Vagina (tissue), 2 donors: ENCODE results near the gene NAP1L1. TPM values are rescaled to one million over a fixed set of nuclear protein-coding genes. Genes with fewer than 3 reads are reported as not detected.

Source experiments
- DNase-seq, 2 donors: peaks; one replicate each; pipeline ENCODE4 v3.0.0-alpha.2; 2017; ENCODE audit errors: extremely low spot score in 2 of 2
- H3K27ac ChIP-seq: fragments of 200-600 bp; sonication (generic); one replicate; pipeline ENCODE4 v1.5.1; 2019
- H3K27me3 ChIP-seq: fragments of 200-600 bp; sonication (generic); one replicate; pipeline ENCODE4 v1.5.1; 2019
- H3K36me3 ChIP-seq, 2 donors: fragments of 200-600 bp; sonication (generic); one replicate each; pipeline ENCODE4 v1.5.1; 2017 to 2019
- H3K4me1 ChIP-seq: fragments of 200-600 bp; sonication (generic); one replicate; pipeline ENCODE4 v1.5.1; 2019
- H3K4me3 ChIP-seq, 2 donors: fragments of 200-600 bp; sonication (generic); 1 replicate in 1 of 2; 2 replicates in 1 of 2; pipeline ENCODE4 v1.5.1; 2016 to 2019
- H3K9me3 ChIP-seq: fragments of 200-600 bp; sonication (generic); one replicate; pipeline ENCODE4 v1.5.1; 2019
- CTCF ChIP-seq, 3 experiments: fragments of 450-650 bp in 2 of 3; fragments of 200-600 bp in 1 of 3; sonication (generic) in 1 of 3; IDR thresholded peaks; one replicate each; pipeline ENCODE4 v1.5.1; 2017 to 2019; ENCODE audit warnings: antibody characterized with exemption in 3 of 3, mild to moderate bottlenecking in 2 of 3, moderate library complexity in 2 of 3
- POLR2A ChIP-seq, 2 donors: fragments of 450-650 bp; IDR thresholded peaks; one replicate each; pipeline ENCODE4 v1.6.1; 2017; ENCODE audit warnings: antibody characterized with exemption in 2 of 2, mild to moderate bottlenecking in 2 of 2, moderate library complexity in 2 of 2
- POLR2AphosphoS5 ChIP-seq, 2 donors: sonication (generic); formaldehyde crosslinking; IDR thresholded peaks; one replicate each; pipeline ENCODE4 v1.9.0; 2017; ENCODE audit warnings: antibody characterized with exemption in 2 of 2, mild to moderate bottlenecking in 2 of 2, low read depth in 1 of 2; ENCODE audit not compliant: insufficient read depth in 1 of 2
- intact Hi-C: fragments of 100-400 bp; cut with DNase I; formaldehyde crosslinking; loops from one replicate; pipeline ENCODE4 v1.15.1; 2023
- total RNA-seq: library from RNA; depleted of rRNA; stranded (reverse); fragments of >200 nt; gene quantifications from one replicate; pipeline ENCODE4 v1.2.3, GENCODE V29; 2016

Gene NAP1L1
- total RNA-seq, 1 donor from 2014 or later: 318 TPM

GRCh38 chr12:76013603-76014002 lies 70.9 kb downstream of the NAP1L1 start:
- Histone ChIP-seq H3K27ac (no peak overlapping the region), H3K4me1 (no peaks in the 10 kb centered on the region), H3K36me3 (no peaks in the 10 kb centered on the region), H3K4me3 (no peak overlapping the region), H3K9me3 (no peaks in the 10 kb centered on the region), H3K27me3 (no peaks in the 10 kb centered on the region)
- no peak for DNase-seq
- intact Hi-C loops: no loop called here
- TF ChIP-seq POLR2A (IDR thresholded peaks at IDR 0.05) (no peak), CTCF (IDR thresholded peaks at IDR 0.05) (no peak), POLR2AphosphoS5 (IDR thresholded peaks at IDR 0.05; ENCODE audit: insufficient read depth in 1 of 2, low read depth in 1 of 2) (no peak)

DNA sequence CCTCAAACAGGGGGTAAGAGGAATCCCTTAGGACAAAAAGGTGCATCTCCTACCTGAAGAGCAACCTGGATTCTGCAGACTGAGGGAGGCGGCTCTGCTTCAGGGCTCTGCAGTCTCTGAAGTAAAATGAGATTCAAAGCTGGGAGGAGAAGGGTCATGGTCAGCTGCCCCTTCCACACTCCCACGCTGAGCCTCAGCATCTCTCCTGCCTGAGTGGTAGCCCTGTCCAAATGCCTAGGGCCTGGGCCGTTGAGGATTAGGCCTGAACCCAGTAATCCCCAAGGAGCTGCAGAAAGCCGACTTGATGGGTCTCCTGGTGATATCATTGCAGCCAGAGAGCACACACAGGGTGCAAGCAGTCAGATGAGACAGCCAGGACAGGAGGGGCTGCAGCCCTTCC lies 71.8 kb downstream of the NAP1L1 start:
- H3K27ac ChIP-seq: no peak overlapping the region
- no peaks in the 10 kb centered on the region for H3K9me3 ChIP-seq
- intact Hi-C loops: no loop called here
- no peaks in the 10 kb centered on the region for H3K27me3 ChIP-seq
- no peak for DNase-seq
- no peaks in the 10 kb centered on the region for H3K4me1 ChIP-seq
- no peak for TF ChIP-seq CTCF (IDR thresholded peaks at IDR 0.05)
- no peak for TF ChIP-seq POLR2AphosphoS5 (IDR thresholded peaks at IDR 0.05; ENCODE audit: insufficient read depth in 1 of 2, low read depth in 1 of 2)
- no peak for TF ChIP-seq POLR2A (IDR thresholded peaks at IDR 0.05)
- no peaks in the 10 kb centered on the region for H3K36me3 ChIP-seq
- H3K4me3 ChIP-seq: no peak overlapping the region

DNA sequence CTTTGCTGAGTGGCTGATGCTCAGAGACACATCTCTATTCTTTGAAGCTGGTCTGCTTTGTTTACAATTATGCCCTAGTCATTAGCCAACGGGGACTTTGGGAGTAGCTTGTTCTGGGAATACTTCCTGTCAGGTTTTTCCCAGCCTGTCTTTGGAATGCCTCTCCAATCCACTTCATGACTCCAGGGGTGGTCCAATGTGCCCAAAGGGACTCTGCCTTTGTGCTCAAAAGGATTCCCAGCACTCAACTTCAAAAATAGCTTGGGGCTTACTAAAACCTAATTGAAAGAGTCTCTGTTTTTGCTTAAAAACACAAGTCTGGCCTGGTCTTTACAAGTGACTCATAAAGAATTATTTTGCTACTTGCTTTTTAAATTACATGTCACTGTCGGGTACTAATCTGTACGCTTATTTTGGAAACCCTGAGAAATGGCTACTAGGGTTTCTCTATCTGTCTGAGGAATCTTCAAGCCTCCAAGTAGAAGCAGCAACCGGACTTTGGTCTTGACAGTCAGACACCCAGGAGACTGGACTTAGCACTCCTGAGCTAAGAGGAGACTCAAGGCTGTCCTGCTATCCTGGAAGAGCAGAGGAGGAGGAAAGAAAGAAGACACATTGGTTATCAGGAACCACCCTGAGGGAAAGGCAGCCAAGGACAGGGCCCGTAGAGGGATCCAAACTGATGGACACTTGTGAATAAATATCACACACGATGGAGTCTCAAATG lies 73.6 kb downstream of the NAP1L1 start:
- Histone ChIP-seq H3K4me1 (no peaks in the 10 kb centered on the region), H3K9me3 (no peaks in the 10 kb centered on the region), H3K36me3 (no peaks in the 10 kb centered on the region), H3K27ac (no peak overlapping the region), H3K4me3 (no peak overlapping the region), H3K27me3 (no peaks in the 10 kb centered on the region)
- TF ChIP-seq POLR2AphosphoS5 (IDR thresholded peaks at IDR 0.05; ENCODE audit: insufficient read depth in 1 of 2, low read depth in 1 of 2) (no peak), POLR2A (IDR thresholded peaks at IDR 0.05) (no peak)
- intact Hi-C loops: no loop called here
- no peak for DNase-seq

GRCh38 chr12:76008428-76008827 lies 76.1 kb downstream of the NAP1L1 start:
- Histone ChIP-seq H3K9me3 (no peaks in the 10 kb centered on the region), H3K4me3 (no peak overlapping the region), H3K27me3 (no peaks in the 10 kb centered on the region), H3K36me3 (no peaks in the 10 kb centered on the region), H3K4me1 (no peaks in the 10 kb centered on the region), H3K27ac (no peak overlapping the region)
- intact Hi-C loops: no loop called here
- no peak for DNase-seq
- TF ChIP-seq POLR2A (IDR thresholded peaks at IDR 0.05) (no peak), CTCF (IDR thresholded peaks at IDR 0.05) (no peak), POLR2AphosphoS5 (IDR thresholded peaks at IDR 0.05; ENCODE audit: insufficient read depth in 1 of 2, low read depth in 1 of 2) (no peak)

DNA sequence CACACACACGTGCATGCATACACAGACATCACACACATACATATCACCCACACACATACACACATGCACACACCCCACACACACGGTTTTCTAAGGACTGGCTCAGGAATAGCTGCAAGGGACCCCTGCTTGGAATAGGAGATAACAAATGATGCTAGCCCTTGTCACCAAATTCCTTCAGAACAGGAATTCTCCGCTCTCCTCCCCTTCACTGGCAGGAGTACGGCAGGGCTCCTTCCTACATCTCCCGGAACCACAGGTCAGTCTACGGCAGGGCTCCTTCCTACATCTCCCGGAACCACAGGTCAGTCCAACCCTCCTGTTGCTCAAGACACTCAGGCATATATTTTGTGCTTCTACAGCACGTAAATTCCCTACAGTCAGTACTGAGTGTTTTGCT lies 76.8 kb downstream of the NAP1L1 start:
- intact Hi-C loops: no loop called here
- TF ChIP-seq POLR2AphosphoS5 (IDR thresholded peaks at IDR 0.05; ENCODE audit: insufficient read depth in 1 of 2, low read depth in 1 of 2) (no peak), CTCF (IDR thresholded peaks at IDR 0.05) (no peak), POLR2A (IDR thresholded peaks at IDR 0.05) (no peak)
- no peaks in the 10 kb centered on the region for H3K36me3 ChIP-seq
- DNase-seq: no peak
- no peaks in the 10 kb centered on the region for H3K9me3 ChIP-seq
- no peaks in the 10 kb centered on the region for H3K27me3 ChIP-seq
- no peaks in the 10 kb centered on the region for H3K4me1 ChIP-seq
- no peak overlapping the region for H3K4me3 ChIP-seq
- H3K27ac ChIP-seq: no peak overlapping the region
